DND-41 (cell line): Measurements from ENCODE around the gene C15orf62.

Experiments used
- CTCF ChIP-seq: IDR thresholded peaks from 2 replicates; pipeline ENCODE4 v1.5.1; 2012; ENCODE audit warnings: borderline replicate concordance, low read length, moderate library complexity, mild to moderate bottlenecking; ENCODE audit not compliant: poor library complexity, severe bottlenecking; ENCODE audit errors: extremely low read depth
- EZH2 ChIP-seq: IDR thresholded peaks from 3 replicates; pipeline ENCODE4 v1.6.1; 2012; ENCODE audit warnings: borderline replicate concordance, low read depth, mild to moderate bottlenecking, moderate library complexity, low read length, inconsistent platforms; ENCODE audit not compliant: severe bottlenecking

- TF ChIP-seq CTCF (no peak), EZH2 (no peak)
Measured at GRCh38 chr15:40815042-40815698, 45.4 kb downstream of the C15orf62 start.
